CD4-positive, alpha-beta T cell (primary cell): Measurements from ENCODE around the gene CPED1. TPM values are rescaled to one million over a fixed set of nuclear protein-coding genes. Genes with fewer than 3 reads are reported as not detected.

Experiments
- ATAC-seq: fragments of 200-7000 bp; cut with Tn5 transposase; one replicate; pipeline ENCODE4 v1.10.0; 2022; ENCODE audit warnings: mild to moderate bottlenecking; ENCODE audit not compliant: poor library complexity
- CTCF ChIA-PET: fragments of 350-600 bp; sonication (Branson Sonifier 250); formaldehyde crosslinking; loops from one replicate; lab custom pipeline; 2021; ENCODE audit warnings: antibody characterized with exemption, inconsistent platforms; lab: Charles Lee
- POLR2A ChIA-PET: fragments of 350-600 bp; sonication (Branson Sonifier 250); formaldehyde crosslinking; loops from one replicate; lab custom pipeline; 2021; ENCODE audit warnings: antibody characterized with exemption, inconsistent platforms; lab: Charles Lee
- DNase-seq, 14 experiments: peaks; one replicate each; pipeline ENCODE4 v3.0.0-alpha.2; 2013 to 2020; ENCODE audit warnings: mixed read lengths in 2 of 14
- H3K27ac ChIP-seq, 2 donors: one replicate each; pipeline versions ENCODE4 v1.5.1 to v1.7.0; 2013; ENCODE audit warnings: low read length in 2 of 2, low read depth in 1 of 2, mild to moderate bottlenecking in 1 of 2
- H3K27me3 ChIP-seq, 2 experiments: 1 replicate in 1 of 2; 2 replicates in 1 of 2; pipeline versions ENCODE4 v1.6.1 to v1.7.0; 2013; ENCODE audit warnings: low read length in 2 of 2, control low read depth in 1 of 2, mild to moderate bottlenecking in 1 of 2, moderate library complexity in 1 of 2; ENCODE audit not compliant: insufficient read depth in 2 of 2, control insufficient read depth in 1 of 2
- H3K36me3 ChIP-seq: one replicate; pipeline ENCODE4 v1.6.1; 2013; ENCODE audit warnings: low read length, control low read depth; ENCODE audit not compliant: insufficient read depth
- H3K4me1 ChIP-seq: one replicate; pipeline ENCODE4 v1.6.1; 2013; ENCODE audit warnings: low read length, control low read depth; ENCODE audit not compliant: insufficient read depth
- H3K4me3 ChIP-seq: one replicate; pipeline ENCODE4 v1.5.1; 2013; ENCODE audit warnings: mild to moderate bottlenecking, low read length, moderate library complexity
- H3K9me3 ChIP-seq, 2 experiments: 1 replicate in 1 of 2; 2 replicates in 1 of 2; pipeline versions ENCODE4 v1.6.1 to v1.7.0; 2013; ENCODE audit warnings: low read length in 2 of 2, mild to moderate bottlenecking in 2 of 2, control low read depth in 1 of 2, moderate library complexity in 1 of 2; ENCODE audit not compliant: control insufficient read depth in 1 of 2, insufficient read depth in 1 of 2
- H3K27ac Mint-ChIP-seq: one replicate; pipeline ENCODE4 v1.8.0; 2020; ENCODE audit warnings: mixed read lengths
- H3K27me3 Mint-ChIP-seq: one replicate; pipeline ENCODE4 v1.8.0; 2021; ENCODE audit warnings: mixed read lengths
- H3K36me3 Mint-ChIP-seq: one replicate; pipeline ENCODE4 v1.8.0; 2021; ENCODE audit warnings: low read depth, mixed read lengths
- H3K4me1 Mint-ChIP-seq: one replicate; pipeline ENCODE4 v1.8.0; 2021; ENCODE audit warnings: low read depth, mixed read lengths
- H3K4me3 Mint-ChIP-seq: one replicate; pipeline ENCODE4 v1.8.0; 2020; ENCODE audit warnings: mild to moderate bottlenecking, mixed read lengths
- H3K9me3 Mint-ChIP-seq: one replicate; pipeline ENCODE4 v1.8.0; 2020; ENCODE audit warnings: mixed read lengths
- intact Hi-C, 2 experiments: fragments of 100-400 bp; cut with DNase I in 1 of 2; cut with micrococcal nuclease in 1 of 2; formaldehyde crosslinking; loops; one replicate each; pipeline versions ENCODE4 v1.15.1 to v1.9.0; 2023 to 2025; cut with DNase I, micrococcal nuclease
- total RNA-seq, 174 experiments: library from RNA in 2 of 174; stranded (reverse) in 2 of 174; gene quantifications; one replicate each; pipeline ENCODE4 v1.2.3 and lab custom pipeline; 2021 to 2026
- TF ChIP-seq, protein P1 (sequence below): fragments of 200-600 bp; IDR thresholded peaks from one replicate; pipeline ENCODE4 v1.8.0; 2022; ENCODE audit warnings: antibody characterized with exemption, mild to moderate bottlenecking

The CPED1 gene
- total RNA-seq, 2 experiments from 2014 or later = 0.08 to 0.19 TPM

DNA sequence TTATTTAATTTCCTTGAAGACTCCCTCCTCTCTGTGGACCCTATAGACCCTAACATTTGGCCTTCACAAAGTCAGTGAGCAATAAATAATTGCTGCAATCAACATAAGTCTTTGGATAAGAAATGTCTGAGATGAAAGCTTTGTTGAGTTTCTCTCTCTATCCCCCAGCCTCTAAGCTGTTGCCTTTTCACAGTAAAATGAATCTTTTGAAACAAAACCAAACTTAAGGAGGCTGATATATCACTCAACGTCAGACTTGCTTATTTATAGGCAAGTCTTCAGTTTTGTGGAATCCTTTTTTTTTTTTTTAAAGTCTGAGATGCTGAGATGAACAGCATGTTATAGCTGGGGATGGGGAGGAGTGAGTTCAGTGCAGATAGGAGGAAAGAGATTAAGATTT, 10.0 kb downstream of the CPED1 start:
- Mint-ChIP-seq H3K4me3 (no peak overlapping the region), H3K4me1 (peaks cover 44% of the 10 kb centered on the region), H3K9me3 (no peaks in the 10 kb centered on the region), H3K27me3 (peaks cover 12% of the 10 kb centered on the region), H3K27ac (no peak overlapping the region), H3K36me3 (no peaks in the 10 kb centered on the region)
- Histone ChIP-seq H3K4me1 (peaks cover 13% of the 10 kb centered on the region), H3K9me3 (no peaks in the 10 kb centered on the region), H3K27me3 (peaks cover 0 to 11% of the 10 kb centered on the region in 2 experiments), H3K27ac (no peak overlapping the region), H3K36me3 (no peaks in the 10 kb centered on the region), H3K4me3 (no peak overlapping the region)
- TF ChIP-seq, protein P1, sequence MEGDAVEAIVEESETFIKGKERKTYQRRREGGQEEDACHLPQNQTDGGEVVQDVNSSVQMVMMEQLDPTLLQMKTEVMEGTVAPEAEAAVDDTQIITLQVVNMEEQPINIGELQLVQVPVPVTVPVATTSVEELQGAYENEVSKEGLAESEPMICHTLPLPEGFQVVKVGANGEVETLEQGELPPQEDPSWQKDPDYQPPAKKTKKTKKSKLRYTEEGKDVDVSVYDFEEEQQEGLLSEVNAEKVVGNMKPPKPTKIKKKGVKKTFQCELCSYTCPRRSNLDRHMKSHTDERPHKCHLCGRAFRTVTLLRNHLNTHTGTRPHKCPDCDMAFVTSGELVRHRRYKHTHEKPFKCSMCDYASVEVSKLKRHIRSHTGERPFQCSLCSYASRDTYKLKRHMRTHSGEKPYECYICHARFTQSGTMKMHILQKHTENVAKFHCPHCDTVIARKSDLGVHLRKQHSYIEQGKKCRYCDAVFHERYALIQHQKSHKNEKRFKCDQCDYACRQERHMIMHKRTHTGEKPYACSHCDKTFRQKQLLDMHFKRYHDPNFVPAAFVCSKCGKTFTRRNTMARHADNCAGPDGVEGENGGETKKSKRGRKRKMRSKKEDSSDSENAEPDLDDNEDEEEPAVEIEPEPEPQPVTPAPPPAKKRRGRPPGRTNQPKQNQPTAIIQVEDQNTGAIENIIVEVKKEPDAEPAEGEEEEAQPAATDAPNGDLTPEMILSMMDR = no peak
- intact Hi-C loops = no loop called here
- ChIA-PET CTCF (interaction anchor here (2.3 kb wide), 1 partner anchor 10 kb away, joined by 5 read pairs; the partner anchor contains the start of gene CPED1), POLR2A (interaction anchor here (1.6 kb wide), 1 partner anchor 17 kb away, joined by 8 read pairs; no protein-coding TSS in a partner anchor)
- DNase-seq = no peak
- ATAC-seq = no peak

DNA sequence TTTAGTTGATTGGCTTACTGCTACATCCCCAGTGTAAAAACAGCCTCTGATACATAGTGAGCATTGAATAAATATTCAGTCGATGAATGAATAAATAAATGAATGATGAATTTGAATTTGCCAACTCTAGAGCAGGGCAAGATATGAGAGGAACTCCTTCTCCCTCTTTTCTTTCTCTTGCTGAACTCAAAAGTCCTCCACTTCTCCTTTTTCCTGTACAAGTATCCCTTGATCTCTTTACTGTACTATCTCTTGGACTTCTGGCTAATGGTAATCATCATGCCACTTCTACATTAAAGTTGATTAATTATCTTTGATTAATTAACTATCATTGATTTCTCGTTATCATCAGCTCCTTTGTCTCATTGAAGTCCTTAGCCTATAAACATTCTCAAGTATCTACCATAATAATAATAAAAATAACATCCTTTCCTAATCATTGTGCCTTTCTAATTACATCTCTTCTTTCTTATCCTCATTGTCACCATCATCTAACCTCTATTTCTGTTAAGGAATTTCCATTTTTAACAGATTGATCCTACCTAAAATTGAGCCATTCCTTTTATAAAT, 10.6 kb downstream of the CPED1 start:
- ATAC-seq = no peak

DNA sequence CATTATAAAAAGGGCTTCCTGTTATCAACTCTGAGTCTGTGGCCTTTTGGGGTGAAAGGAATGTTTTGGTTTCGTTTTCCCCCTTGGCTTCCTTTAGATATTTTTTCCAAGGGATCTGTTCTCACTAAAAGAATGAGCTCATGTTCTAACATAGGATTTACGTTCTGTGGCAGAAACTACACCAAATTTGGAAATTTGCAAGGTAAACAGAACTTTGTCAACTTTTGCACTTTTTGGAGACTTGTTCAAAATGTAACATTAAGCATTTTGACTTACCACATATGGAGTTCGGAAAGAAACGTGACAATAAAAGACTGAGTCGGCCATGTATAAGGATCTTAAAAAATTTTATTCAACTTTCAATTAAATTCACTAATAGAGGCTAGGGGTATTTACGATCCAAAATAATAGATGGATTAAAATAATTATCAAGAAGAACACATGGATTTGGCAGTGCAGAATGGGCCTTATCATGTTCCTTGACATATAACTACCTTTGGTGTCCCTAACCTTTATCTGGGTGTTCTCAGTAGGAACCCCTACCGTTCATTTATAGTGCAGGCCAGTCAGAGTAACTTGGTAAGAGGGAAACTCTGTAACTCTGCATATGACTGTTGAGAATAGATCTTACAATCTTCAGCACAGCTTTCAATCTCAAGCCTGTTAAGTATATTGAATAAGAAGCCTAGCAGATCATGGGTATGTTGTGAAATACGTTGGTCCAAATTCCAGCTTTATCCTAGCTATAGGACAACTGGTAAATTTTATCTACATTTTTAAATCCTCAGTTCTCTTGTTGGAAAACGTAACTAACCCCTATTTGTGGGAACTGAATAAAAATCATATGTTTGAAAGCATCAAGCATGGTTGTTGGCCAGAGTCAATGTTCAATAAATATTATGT, 11.8 kb downstream of the CPED1 start:
- no peak overlapping the region for H3K27ac ChIP-seq
- TF ChIP-seq, protein P1 = no peak
- H3K36me3 Mint-ChIP-seq = no peaks in the 10 kb centered on the region
- H3K9me3 ChIP-seq = no peaks in the 10 kb centered on the region
- H3K4me1 Mint-ChIP-seq = peaks cover 34% of the 10 kb centered on the region
- peaks cover 16% of the 10 kb centered on the region for H3K27me3 Mint-ChIP-seq
- H3K4me3 Mint-ChIP-seq = no peak overlapping the region
- POLR2A ChIA-PET = interaction anchor here (1.0 kb wide), 1 partner anchor 11 kb away, joined by 3 read pairs; no protein-coding TSS in a partner anchor
- H3K36me3 ChIP-seq = no peaks in the 10 kb centered on the region
- CTCF ChIA-PET = interaction anchor here (2.3 kb wide), 1 partner anchor 12 kb away, joined by 5 read pairs; the partner anchor contains the start of gene CPED1
- no peak overlapping the region for H3K27ac Mint-ChIP-seq
- no peaks in the 10 kb centered on the region for H3K9me3 Mint-ChIP-seq
- intact Hi-C loops = no loop called here
- H3K4me1 ChIP-seq = peaks cover 13% of the 10 kb centered on the region
- peaks cover 0 to 7% of the 10 kb centered on the region in 2 experiments for H3K27me3 ChIP-seq
- ATAC-seq (no peak), DNase-seq (no peak)
- no peak overlapping the region for H3K4me3 ChIP-seq

More for the DNA sequence above, 10.6 kb downstream of the CPED1 start:
- Mint-ChIP-seq H3K4me1 (peaks cover 44% of the 10 kb centered on the region), H3K9me3 (no peaks in the 10 kb centered on the region), H3K27ac (no peak overlapping the region), H3K27me3 (peaks cover 16% of the 10 kb centered on the region), H3K36me3 (no peaks in the 10 kb centered on the region), H3K4me3 (no peak overlapping the region)
- ChIA-PET CTCF (interaction anchor here (2.3 kb wide), 1 partner anchor 10 kb away, joined by 5 read pairs; the partner anchor contains the start of gene CPED1), POLR2A (interaction anchor here (1.0 to 1.6 kb wide), 2 partner anchors 9 to 16 kb away, joined by 3 to 8 read pairs; no protein-coding TSS in a partner anchor)
- intact Hi-C loops = no loop called here
- no peaks in the 10 kb centered on the region for H3K36me3 ChIP-seq
- no peak overlapping the region for H3K4me3 ChIP-seq
- peaks cover 13% of the 10 kb centered on the region for H3K4me1 ChIP-seq
- no peaks in the 10 kb centered on the region for H3K9me3 ChIP-seq
- DNase-seq = no peak
- TF ChIP-seq, protein P1 = no peak
- H3K27ac ChIP-seq = no peak overlapping the region
- peaks cover 0 to 7% of the 10 kb centered on the region in 2 experiments for H3K27me3 ChIP-seq
